H1 (cell line): ENCODE measurements around the gene AIG1. TPM values are rescaled to one million over a fixed set of nuclear protein-coding genes. Genes with fewer than 3 reads are reported as not detected.

ENCODE experiments used
- CTCF ChIA-PET: fragments of 300-600 bp; sonication (Branson Sonifier 250); formaldehyde crosslinking; loops from one replicate; lab custom pipeline; 2021; ENCODE audit not compliant: partially characterized antibody; lab: Charles Lee
- POLR2A ChIA-PET: fragments of 300-600 bp; sonication (Branson Sonifier 250); formaldehyde crosslinking; loops from one replicate; lab custom pipeline; 2021; ENCODE audit warnings: inconsistent platforms; ENCODE audit not compliant: partially characterized antibody; lab: Charles Lee
- DNase-seq, 2 experiments: peaks; one replicate each; pipeline versions ENCODE4 v3.0.0 to v3.0.0-alpha.2; 2010 to 2022; ENCODE audit warnings: low spot score in 2 of 2, low read depth in 1 of 2, mixed read lengths in 1 of 2
- FAIRE-seq: peaks from 2 replicates; lab custom pipeline; 2011; peaks lifted over from hg19 to GRCh38; lab: Jason Lieb, UNC
- H2AFZ ChIP-seq: 2 replicates; pipeline ENCODE4 v1.8.1; 2012; ENCODE audit warnings: low read length, inconsistent platforms
- H2AK5ac ChIP-seq: 2 replicates; pipeline ENCODE4 v1.6.1; 2013; ENCODE audit warnings: low read depth, low read length
- H2BK120ac ChIP-seq: replicated peaks from 2 replicates; pipeline ENCODE3; 2013; ENCODE audit warnings: low read depth, low read length, inconsistent platforms
- H2BK12ac ChIP-seq: 2 replicates; pipeline ENCODE4 v1.6.1; 2013; ENCODE audit warnings: low read depth, low read length
- H2BK15ac ChIP-seq: 2 replicates; pipeline ENCODE4 v1.6.1; 2013; ENCODE audit warnings: low read length
- H2BK20ac ChIP-seq: 2 replicates; pipeline ENCODE4 v1.6.1; 2013; ENCODE audit warnings: low read length
- H2BK5ac ChIP-seq: 2 replicates; pipeline ENCODE4 v1.6.1; 2013; ENCODE audit warnings: low read depth, low read length
- H3K14ac ChIP-seq: 2 replicates; pipeline ENCODE4 v1.6.1; 2013; ENCODE audit warnings: inconsistent platforms; ENCODE audit not compliant: insufficient read length
- H3K18ac ChIP-seq: 2 replicates; pipeline ENCODE4 v1.6.1; 2013; ENCODE audit warnings: low read length; ENCODE audit errors: extremely low read depth
- H3K23ac ChIP-seq: 2 replicates; pipeline ENCODE4 v1.6.1; 2013; ENCODE audit warnings: inconsistent platforms; ENCODE audit not compliant: insufficient read length
- H3K23me2 ChIP-seq: 2 replicates; pipeline ENCODE4 v1.6.1; 2013; ENCODE audit warnings: low read depth, low read length
- H3K27ac ChIP-seq: 2 replicates; pipeline ENCODE4 v1.6.1; 2011; ENCODE audit warnings: low read depth, low read length, inconsistent platforms
- H3K27me3 ChIP-seq, 4 experiments: replicated peaks in 1 of 4; 1 replicate in 1 of 4; 2 replicates in 3 of 4; pipeline versions ENCODE4 v1.6.1 to v1.8.1; 2011 to 2013; ENCODE audit warnings: low read length in 3 of 4, mild to moderate bottlenecking in 3 of 4, inconsistent platforms in 2 of 4, mixed read lengths in 2 of 4, moderate library complexity in 1 of 4; ENCODE audit not compliant: control insufficient read depth in 3 of 4, insufficient read depth in 3 of 4; ENCODE audit errors: extremely low read depth in 1 of 4
- H3K36me3 ChIP-seq, 4 experiments: 2 replicates each; pipeline versions ENCODE4 v1.6.1 to v1.8.1; 2011 to 2013; ENCODE audit warnings: mild to moderate bottlenecking in 4 of 4, low read length in 3 of 4, moderate library complexity in 2 of 4, control low read depth in 1 of 4, inconsistent platforms in 1 of 4; ENCODE audit not compliant: insufficient read depth in 4 of 4, control insufficient read depth in 2 of 4
- H3K4ac ChIP-seq: replicated peaks from 2 replicates; pipeline ENCODE3; 2013; ENCODE audit warnings: low read length, low read depth, mixed read lengths, inconsistent platforms; ENCODE audit not compliant: insufficient read length
- H3K4me1 ChIP-seq, 4 experiments: replicated peaks in 1 of 4; 1 replicate in 1 of 4; 2 replicates in 3 of 4; pipeline versions ENCODE4 v1.6.1 to v1.8.1; 2011 to 2013; ENCODE audit warnings: low read length in 3 of 4, inconsistent platforms in 2 of 4, mixed read lengths in 1 of 4; ENCODE audit not compliant: insufficient read depth in 4 of 4, control insufficient read depth in 3 of 4
- H3K4me2 ChIP-seq, 2 experiments: 2 replicates each; pipeline versions ENCODE4 v1.6.1 to v1.8.1; 2011 to 2013; ENCODE audit warnings: low read depth in 2 of 2, low read length in 2 of 2, control low read depth in 1 of 2, inconsistent platforms in 1 of 2, mild to moderate bottlenecking in 1 of 2; ENCODE audit not compliant: insufficient read depth in 1 of 2
- H3K4me3 ChIP-seq, 4 experiments: fragments of 200-600, 300-600 bp in 1 of 4; sonication (generic), shearing (Covaris generic), sonication (Bioruptor Twin) in 1 of 4; 2 replicates each; pipeline versions ENCODE4 v1.5.1 to v1.8.1; 2011 to 2016; ENCODE audit warnings: low read length in 4 of 4, low read depth in 3 of 4, control low read depth in 2 of 4, inconsistent platforms in 2 of 4, mild to moderate bottlenecking in 2 of 4, mixed read lengths in 1 of 4, moderate library complexity in 1 of 4; ENCODE audit not compliant: insufficient read depth in 2 of 4; ENCODE audit errors: extremely low read depth in 1 of 4
- H3K56ac ChIP-seq: replicated peaks from 2 replicates; pipeline ENCODE3; 2013; ENCODE audit warnings: low read depth, mild to moderate bottlenecking, mixed read lengths, low read length, inconsistent platforms; ENCODE audit not compliant: insufficient read length
- H3K79me1 ChIP-seq: 2 replicates; pipeline ENCODE4 v1.6.1; 2013; ENCODE audit warnings: low read depth, low read length, control low read depth
- H3K79me2 ChIP-seq, 2 experiments: 2 replicates each; pipeline versions ENCODE4 v1.6.1 to v1.8.1; 2012 to 2013; ENCODE audit warnings: low read length in 2 of 2, mild to moderate bottlenecking in 2 of 2, inconsistent platforms in 1 of 2; ENCODE audit not compliant: insufficient read depth in 2 of 2, control insufficient read depth in 1 of 2
- H3K9ac ChIP-seq, 4 experiments: replicated peaks in 1 of 4; 1 replicate in 1 of 4; 2 replicates in 3 of 4; pipeline versions ENCODE4 v1.6.1 to v1.8.1; 2011 to 2013; ENCODE audit warnings: low read depth in 3 of 4, low read length in 3 of 4, control low read depth in 2 of 4, mild to moderate bottlenecking in 2 of 4, moderate library complexity in 2 of 4, inconsistent platforms in 1 of 4; ENCODE audit errors: extremely low read depth in 1 of 4
- H3K9me3 ChIP-seq, 2 experiments: 2 replicates each; pipeline versions ENCODE4 v1.6.1 to v1.8.1; 2012 to 2013; ENCODE audit warnings: mild to moderate bottlenecking in 2 of 2, moderate library complexity in 2 of 2, control low read depth in 1 of 2, inconsistent platforms in 1 of 2, low read depth in 1 of 2, low read length in 1 of 2, mixed read lengths in 1 of 2; ENCODE audit not compliant: insufficient read depth in 2 of 2
- H4K20me1 ChIP-seq, 2 experiments: replicated peaks in 1 of 2; 2 replicates each; pipeline versions ENCODE3 to v1.8.1; 2011 to 2013; ENCODE audit warnings: inconsistent platforms in 2 of 2, low read length in 2 of 2, mild to moderate bottlenecking in 1 of 2; ENCODE audit not compliant: insufficient read depth in 2 of 2, control insufficient read depth in 1 of 2
- H4K5ac ChIP-seq: 2 replicates; pipeline ENCODE4 v1.6.1; 2013; ENCODE audit warnings: low read length, low read depth, mixed read lengths, inconsistent platforms; ENCODE audit not compliant: insufficient read length
- H4K8ac ChIP-seq: 2 replicates; pipeline ENCODE4 v1.8.0; 2013; ENCODE audit warnings: mild to moderate bottlenecking, moderate library complexity, low read length, inconsistent platforms; ENCODE audit not compliant: insufficient read depth; ENCODE audit errors: extremely low read depth
- H4K91ac ChIP-seq: replicated peaks from 2 replicates; pipeline ENCODE3; 2013; ENCODE audit warnings: low read length, mixed read lengths, inconsistent platforms; ENCODE audit not compliant: insufficient read length
- ATF3 ChIP-seq: IDR thresholded peaks from 2 replicates; pipeline ENCODE4 v1.6.1; 2011; ENCODE audit warnings: low read depth, mild to moderate bottlenecking, low read length; ENCODE audit not compliant: insufficient read depth
- BACH1 ChIP-seq: IDR thresholded peaks from 2 replicates; pipeline ENCODE4 v1.6.1; 2012; ENCODE audit warnings: low read length, improper control_type of control experiment
- BCL11A ChIP-seq, 2 experiments: IDR thresholded peaks; one replicate each; pipeline ENCODE4 v1.6.1; 2011; ENCODE audit warnings: low read depth in 2 of 2, low read length in 2 of 2, mild to moderate bottlenecking in 2 of 2
- CBX5 ChIP-seq: fragments of 300-800, 300-1000 bp; sonication (generic); IDR thresholded peaks from 2 replicates; pipeline ENCODE4 v1.7.1; 2016; ENCODE audit warnings: antibody characterized with exemption, low read length, low read depth
- CTBP2 ChIP-seq: IDR thresholded peaks from 2 replicates; pipeline ENCODE4 v1.7.0; 2011; ENCODE audit warnings: borderline replicate concordance, mild to moderate bottlenecking, moderate library complexity, mixed read lengths, low read length; ENCODE audit not compliant: insufficient read depth, insufficient read length
- E2F6 ChIP-seq: IDR thresholded peaks from 2 replicates; pipeline ENCODE4 v1.6.1; 2012; ENCODE audit warnings: inconsistent platforms
- POLR2AphosphoS5 ChIP-seq: IDR thresholded peaks from 2 replicates; pipeline ENCODE4 v1.6.1; 2011; ENCODE audit warnings: low read depth, low read length
- POU5F1 ChIP-seq: IDR thresholded peaks from 2 replicates; pipeline ENCODE4 v1.6.1; 2011; ENCODE audit warnings: low read depth, mild to moderate bottlenecking, low read length, moderate library complexity
- RBBP5 ChIP-seq: IDR thresholded peaks from 2 replicates; pipeline ENCODE4 v1.7.1; 2012; ENCODE audit warnings: low read depth, mild to moderate bottlenecking, inconsistent platforms, low read length, moderate library complexity, borderline replicate concordance
- SIN3A ChIP-seq, 2 experiments: IDR thresholded peaks in 1 of 2; conservative IDR thresholded peaks in 1 of 2; 2 replicates each; pipeline ENCODE4 v1.6.1; 2011 to 2012; ENCODE audit warnings: low read length in 2 of 2, improper control_type of control experiment in 1 of 2, low read depth in 1 of 2, mild to moderate bottlenecking in 1 of 2
- SIX5 ChIP-seq: IDR thresholded peaks from 2 replicates; pipeline ENCODE4 v1.6.1; 2011; ENCODE audit warnings: mild to moderate bottlenecking, low read depth, low read length
- SP2 ChIP-seq: IDR thresholded peaks from 2 replicates; pipeline ENCODE4 v1.6.1; 2012; ENCODE audit warnings: mild to moderate bottlenecking, low read length, inconsistent platforms
- SP4 ChIP-seq: IDR thresholded peaks from 2 replicates; pipeline ENCODE4 v1.6.1; 2012; ENCODE audit warnings: low read length, inconsistent platforms
- SRF ChIP-seq: IDR thresholded peaks from 2 replicates; pipeline ENCODE4 v1.6.1; 2011; ENCODE audit warnings: mild to moderate bottlenecking, low read depth, low read length, moderate library complexity
- WGBS, 2 experiments: shearing (Covaris generic) in 1 of 2; methylation state at CpG; one replicate each; pipeline versions ENCODE4 v1.1.6 to v1.1.7; 2013 to 2015; ENCODE audit warnings: low lambda C conversion rate in 2 of 2, mixed read lengths in 2 of 2, inconsistent platforms in 1 of 2, low coverage in 1 of 2, missing lambda C conversion rate in 1 of 2; ENCODE audit not compliant: insufficient replicate concordance in 2 of 2, insufficient coverage in 1 of 2, insufficient read length in 1 of 2; ENCODE audit errors: extremely low coverage in 1 of 2, missing lambda C conversion rate in 1 of 2; 5-methylcytosine and 5-hydroxymethylcytosine counted together
- polyA plus RNA-seq, 7 experiments: library from polyadenylated mRNA; depleted of rRNA in 3 of 7; stranded (reverse) in 5 of 7; unstranded in 2 of 7; fragments of >200 nt in 5 of 7; fragments of 200-250 nt in 2 of 7; gene quantifications; 1 replicate in 5 of 7; 2 replicates in 1 of 7; 4 replicates in 1 of 7; pipeline versions ENCODE4 v1.2.1 to v1.2.3, GENCODE V29; 2011 to 2013; ENCODE audit warnings: missing spikeins in 2 of 7, mixed read lengths in 2 of 7
- total RNA-seq: library from RNA; stranded (reverse); fragmentation: NEBNext Ultra II Directional; extraction: Animal tissue kit (Norgen Biotek cat#: 25700); gene quantifications from 2 replicates; pipeline ENCODE4 v1.2.1, GENCODE V29; 2021

AIG1 gene
- total and polyA plus RNA-seq, 2 of the 8 experiments (the other 6 are each of a cell fraction or from before 2014, with no cell fraction given): 56.6 to 58.4 TPM

GRCh38 chr6:143074101-143074500, 13.4 kb downstream of the AIG1 start:
- Histone ChIP-seq H3K27ac (no peak overlapping the region), H2BK12ac (no peak overlapping the region), H3K4me2 (no peak overlapping the region), H4K91ac (no peak overlapping the region), H3K9ac (no peak overlapping the region), H3K27me3 (no peaks in the 10 kb centered on the region), H3K56ac (no peak overlapping the region), H3K4me1 (peaks cover 0 to 4% (median 0%) of the 10 kb centered on the region in 4 experiments; a peak in 2 of 7 replicates), H3K79me2 (peaks cover 2 to 47% of the 10 kb centered on the region in 2 experiments; a peak in 3 of 4 replicates), H3K18ac (no peak overlapping the region), H4K8ac (no peak overlapping the region), H3K36me3 (no peaks in the 10 kb centered on the region), H4K20me1 (no peaks in the 10 kb centered on the region), H3K4ac (no peak overlapping the region), H2AFZ (no peak overlapping the region), H3K79me1 (peaks cover 3% of the 10 kb centered on the region; the same call in 1 of the 2 replicates), H3K4me3 (no peak overlapping the region), H2BK20ac (no peak overlapping the region), H4K5ac (no peak overlapping the region), H2BK120ac (no peak overlapping the region), H3K9me3 (no peaks in the 10 kb centered on the region), H3K23ac (no peak overlapping the region), H3K23me2 (no peaks in the 10 kb centered on the region; the same call in 1 of the 2 replicates), H2BK5ac (no peak overlapping the region), H2BK15ac (no peak overlapping the region), H2AK5ac (no peak overlapping the region), H3K14ac (no peak overlapping the region)
- 92% methylated on average over 3 of the region's 3 CpGs; no CpG with 5 or more reads in 1 of the 2 experiments for WGBS, 2 experiments
- POLR2A ChIA-PET: no interaction called here
- CTCF ChIA-PET: no interaction called here
- DNase-seq (no peak), FAIRE-seq (peak; percentile 55)
- TF ChIP-seq CBX5 (no peak), E2F6 (no peak), ATF3 (no peak), BACH1 (no peak), POLR2AphosphoS5 (no peak), RBBP5 (no peak), SP4 (no peak), SRF (no peak), SP2 (no peak), CTBP2 (no peak), SIX5 (no peak), POU5F1 (no peak), BCL11A (IDR thresholded peaks at IDR 0.05; ENCODE audit: low read depth in 2 of 2, low read length in 2 of 2) (no peak), SIN3A (conservative IDR thresholded peaks at IDR 0.05 in 1 of 2, IDR thresholded peaks at IDR 0.05 in 1 of 2; ENCODE audit: low read depth in 1 of 2, low read length in 2 of 2) (no peak)
